ENCODE data around the gene DHRS7C. TPM values are rescaled to one million over a fixed set of nuclear protein-coding genes. Genes with fewer than 3 reads are reported as not detected.

DHRS7C gene
- polyA plus RNA-seq, 1 experiment, result not detected

DNA sequence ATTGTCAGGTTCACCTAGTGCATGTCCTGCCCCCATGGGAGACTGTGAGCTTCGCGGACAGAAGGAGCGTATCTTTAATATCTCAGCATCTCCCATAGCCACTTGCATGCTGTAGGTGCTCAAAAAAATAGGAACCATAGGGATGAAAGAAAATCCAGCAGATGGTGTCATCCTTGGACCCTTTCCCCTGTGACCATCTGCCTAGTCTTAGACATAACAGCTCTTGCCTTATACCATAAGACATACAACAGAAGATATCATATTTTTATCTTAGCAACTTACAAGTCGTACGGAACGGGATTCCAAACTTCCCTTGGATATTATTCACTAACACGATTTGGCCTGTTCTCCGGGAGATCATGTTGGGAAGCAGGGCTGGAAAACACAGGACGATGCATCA lies 14.5 kb downstream of the DHRS7C start:
- Histone ChIP-seq H3K9me3 (ENCODE audit: control insufficient read depth, insufficient read depth, low read length) (peaks cover 41% of the 10 kb centered on the region), H3K27me3 (ENCODE audit: control insufficient read depth, insufficient read depth, low read length) (no peaks in the 10 kb centered on the region), H3K4me3 (ENCODE audit: low read depth, low read length) (no peak overlapping the region), H3K27ac (ENCODE audit: low read depth, low read length) (no peak overlapping the region)
- DNase-seq (ENCODE audit: low read depth, low spot score), result no peak
- no peak for TF ChIP-seq CTCF (IDR thresholded peaks at IDR 0.05; ENCODE audit: low read depth, low read length)
- POLR2A ChIA-PET, result no interaction called here
- CTCF ChIA-PET, result no interaction called here

- ChIA-PET CTCF (no interaction called here), POLR2A (no interaction called here)
- Histone ChIP-seq H3K9me3 (ENCODE audit: control insufficient read depth, insufficient read depth, low read length) (peaks cover 56% of the 10 kb centered on the region), H3K4me3 (ENCODE audit: low read depth, low read length) (no peak overlapping the region), H3K27ac (ENCODE audit: low read depth, low read length) (no peak overlapping the region), H3K27me3 (ENCODE audit: control insufficient read depth, insufficient read depth, low read length) (no peaks in the 10 kb centered on the region)
- TF ChIP-seq CTCF (IDR thresholded peaks at IDR 0.05; ENCODE audit: low read depth, low read length), result no peak
- no peak for DNase-seq (ENCODE audit: low read depth, low spot score)
Observed at GRCh38 chr17:9772658-9773057, 18.7 kb downstream of the DHRS7C start.

GRCh38 chr17:9771465-9771864 lies 19.9 kb downstream of the DHRS7C start:
- CTCF ChIA-PET, result no interaction called here
- H3K27ac ChIP-seq (ENCODE audit: low read depth, low read length), result no peak overlapping the region
- no peak for TF ChIP-seq CTCF (IDR thresholded peaks at IDR 0.05; ENCODE audit: low read depth, low read length)
- peaks cover 51% of the 10 kb centered on the region for H3K9me3 ChIP-seq (ENCODE audit: control insufficient read depth, insufficient read depth, low read length)
- DNase-seq (ENCODE audit: low read depth, low spot score), result no peak
- POLR2A ChIA-PET, result no interaction called here
- H3K27me3 ChIP-seq (ENCODE audit: control insufficient read depth, insufficient read depth, low read length), result no peaks in the 10 kb centered on the region
- no peak overlapping the region for H3K4me3 ChIP-seq (ENCODE audit: low read depth, low read length)

GRCh38 chr17:9769036-9769695 lies 22.2 kb downstream of the DHRS7C start:
- ChIA-PET POLR2A (no interaction called here), CTCF (interaction anchor here (1.0 kb wide), 2 partner anchors 25 to 193 kb away, joined by 3 to 5 read pairs; partner anchors contain the start of genes CFAP52 and STX8)
- peaks cover 39% of the 10 kb centered on the region for H3K9me3 ChIP-seq (ENCODE audit: control insufficient read depth, insufficient read depth, low read length)
- H3K27ac ChIP-seq (ENCODE audit: low read depth, low read length), result no peak overlapping the region
- TF ChIP-seq CTCF (IDR thresholded peaks at IDR 0.05; ENCODE audit: low read depth, low read length), result no peak
- H3K27me3 ChIP-seq (ENCODE audit: control insufficient read depth, insufficient read depth, low read length), result no peaks in the 10 kb centered on the region
- DNase-seq (ENCODE audit: low read depth, low spot score), result no peak
- H3K4me3 ChIP-seq (ENCODE audit: low read depth, low read length), result no peak overlapping the region

DNA sequence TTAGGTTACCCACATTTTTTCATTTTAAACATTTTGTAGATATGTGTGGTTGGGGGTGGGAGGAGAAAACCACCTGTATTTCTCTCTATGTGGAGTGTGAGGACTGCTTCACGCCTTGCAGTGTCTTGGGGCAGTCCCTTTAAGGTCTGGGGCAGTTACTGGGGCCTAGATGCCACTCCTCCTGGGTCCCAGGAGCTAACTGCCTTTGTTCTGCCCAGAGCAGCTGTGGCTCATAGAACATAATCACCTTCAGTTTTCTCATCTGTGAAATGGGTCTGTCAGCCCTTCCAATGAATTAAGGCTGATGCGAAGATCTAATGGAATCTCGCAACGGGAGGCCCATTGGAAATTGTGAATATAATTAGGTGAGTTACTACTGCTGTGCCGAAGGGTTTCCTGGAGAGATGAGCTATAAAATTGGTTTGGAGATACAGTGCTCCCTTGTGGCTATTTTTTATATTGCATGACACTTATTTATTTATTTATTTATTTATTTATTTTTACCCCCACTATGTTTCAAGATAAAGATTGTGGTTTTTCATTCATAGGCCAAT lies 22.9 kb downstream of the DHRS7C start:
- POLR2A ChIA-PET, result no interaction called here
- peak; percentile 26; the same call in 1 of the 2 replicates for TF ChIP-seq CTCF (IDR thresholded peaks at IDR 0.05; ENCODE audit: low read depth, low read length)
- CTCF ChIA-PET, result interaction anchor here (0.6 to 1.2 kb wide), 6 partner anchors 10 to 484 kb away, joined by 3 to 5 read pairs (median 3); partner anchors contain the start of genes CFAP52 and STX8
- H3K9me3 ChIP-seq (ENCODE audit: control insufficient read depth, insufficient read depth, low read length), result peaks cover 41% of the 10 kb centered on the region
- H3K27ac ChIP-seq (ENCODE audit: low read depth, low read length), result no peak overlapping the region
- no peaks in the 10 kb centered on the region for H3K27me3 ChIP-seq (ENCODE audit: control insufficient read depth, insufficient read depth, low read length)
- no peak for DNase-seq (ENCODE audit: low read depth, low spot score)
- H3K4me3 ChIP-seq (ENCODE audit: low read depth, low read length), result no peak overlapping the region

Measured in AG04450 (cell line).